Activated CD4-positive, CD25-positive, alpha-beta regulatory T cell treated with anti-CD3 and anti-CD28 coated beads, Interleukin-2, amount 50 U/mL, for 24 hours (primary cell): ENCODE data around the gene ABHD6.
"Not testable (repeated sequence)": the region's sequence is repeated elsewhere in the genome, so short reads cannot be mapped to it uniquely, and the experiment has no call there.

Experiments
- ATAC-seq, 2 donors: fragments of 150-1000 bp; cut with Tn5 transposase; one replicate each; pipeline ENCODE4 v1.10.0; 2021; ENCODE audit warnings: mild to moderate bottlenecking in 1 of 2, moderate library complexity in 1 of 2

The ABHD6 gene

GRCh38 chr3:58210761-58211460 lies 26.7 kb upstream of the ABHD6 start, which contains the start of gene DNASE1L3:
TSS of gene DNASE1L3 (minus strand) at chr3:58210972. CDS start at chr3:58210906, 66 bp downstream.
- no peak for ATAC-seq

- peak; percentile 94 to 95 for ATAC-seq
Observed at GRCh38 chr3:58214484-58215316, 22.9 kb upstream of the ABHD6 start.

GRCh38 chr3:58215317-58216025 lies 22.1 kb upstream of the ABHD6 start:
- no peak for ATAC-seq

DNA sequence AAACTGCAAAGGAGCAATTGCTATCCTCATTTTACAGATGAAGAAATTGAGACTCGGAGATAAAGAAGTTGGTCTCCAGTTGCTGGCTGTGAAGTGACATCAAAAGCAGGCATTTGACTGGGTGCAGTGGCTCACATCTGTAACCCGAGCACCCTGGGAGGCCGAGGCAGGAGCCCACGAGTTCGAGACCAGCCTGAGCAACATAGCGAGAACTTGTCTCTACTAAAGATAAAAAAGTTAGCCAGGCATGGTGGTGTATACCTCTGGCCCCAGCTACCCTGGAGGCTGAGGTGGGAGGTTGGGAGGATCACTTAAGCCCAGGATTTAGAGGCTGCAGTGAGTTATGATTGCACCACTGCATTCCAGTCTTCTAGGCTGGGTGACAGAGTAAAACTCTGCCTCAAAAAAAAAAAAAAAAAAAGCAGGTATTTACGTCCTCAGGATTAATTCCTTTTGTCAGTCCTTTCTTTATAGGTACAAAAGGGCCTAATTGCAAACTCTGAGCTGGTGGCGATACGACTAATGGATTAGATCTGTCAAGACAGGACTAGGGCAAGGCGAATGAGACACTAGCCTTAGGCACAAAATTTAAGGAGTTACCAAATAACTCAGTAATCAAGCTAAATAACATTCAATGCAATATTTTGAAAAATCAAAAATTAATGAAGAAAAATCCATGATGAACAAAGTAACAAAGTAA lies 20.9 kb upstream of the ABHD6 start:
- ATAC-seq, result no peak

GRCh38 chr3:58217209-58217811 lies 20.3 kb upstream of the ABHD6 start:
- peak; percentile 23 to 31 for ATAC-seq

DNA sequence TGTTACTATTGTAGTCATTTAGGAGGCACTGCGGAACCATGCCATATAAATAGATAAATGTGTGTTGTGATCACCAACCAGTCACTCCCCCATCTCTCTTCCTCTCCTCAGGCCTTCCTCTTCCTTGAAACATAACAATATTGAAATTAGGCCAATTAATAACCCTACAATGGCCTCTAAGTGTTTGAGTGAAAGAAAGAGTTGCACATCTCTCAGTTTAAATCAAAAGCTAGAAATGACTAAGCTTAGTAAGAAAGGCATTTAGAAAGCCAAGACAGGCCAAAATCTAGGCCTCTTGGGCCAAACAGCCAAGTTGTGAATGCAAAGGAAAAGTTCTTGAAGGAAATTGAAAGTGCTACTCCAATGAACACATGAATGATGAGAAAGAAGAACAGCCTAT lies 18.7 kb upstream of the ABHD6 start:
- no peak for ATAC-seq

DNA sequence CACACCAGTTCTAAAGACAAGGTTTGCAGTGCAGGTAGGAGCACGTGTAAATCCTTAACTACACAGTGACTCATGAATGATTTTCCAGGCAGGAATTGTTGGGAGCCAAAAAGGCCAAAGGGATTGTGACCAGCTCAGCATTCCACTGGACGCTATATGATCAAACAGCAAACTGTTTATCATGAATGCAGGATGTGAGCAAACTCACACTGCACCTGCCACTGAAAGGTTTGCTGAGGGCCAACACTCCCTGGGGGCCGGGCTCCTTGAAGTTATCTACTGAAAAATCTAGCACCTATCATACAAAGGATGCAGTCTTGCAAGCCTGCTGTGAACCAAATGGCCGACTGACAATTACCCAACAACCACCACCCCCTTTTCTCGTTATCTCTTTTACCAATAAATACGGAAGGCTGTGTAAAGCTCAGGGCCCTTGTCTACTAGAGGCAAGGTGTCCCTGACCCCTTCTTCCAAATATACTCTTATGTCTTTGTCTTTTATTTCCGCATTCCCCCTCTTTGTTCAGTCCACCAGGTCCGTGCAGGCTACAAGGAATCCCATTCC lies 15.3 kb upstream of the ABHD6 start:
- ATAC-seq, result no peak

GRCh38 chr3:58223855-58224254 lies 13.7 kb upstream of the ABHD6 start:
- no peak for ATAC-seq

GRCh38 chr3:58227933-58228332 lies 9.7 kb upstream of the ABHD6 start:
- not testable (repeated sequence) for ATAC-seq

GRCh38 chr3:58230876-58231552 lies 6.6 kb upstream of the ABHD6 start:
- no peak for ATAC-seq

DNA sequence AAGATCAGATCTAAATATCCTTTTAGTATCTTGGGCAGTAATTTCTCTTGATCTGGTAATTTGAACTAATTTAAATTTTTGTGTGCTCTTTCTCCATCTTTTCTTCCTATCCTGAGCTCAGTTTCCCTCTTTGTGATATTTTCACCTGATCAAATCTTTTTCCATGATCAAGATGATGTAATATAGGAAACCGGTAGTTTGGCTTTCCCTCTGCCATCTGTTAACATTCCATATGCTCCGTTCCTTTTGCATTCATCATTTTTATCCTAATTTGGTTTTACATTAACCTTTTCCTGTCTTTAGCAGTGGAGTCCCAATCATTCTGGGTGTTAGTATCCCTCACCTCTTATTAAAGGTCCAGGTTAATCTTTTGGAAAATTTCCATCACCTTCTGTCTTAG lies 5.9 kb upstream of the ABHD6 start:
- no peak for ATAC-seq

GRCh38 chr3:58234516-58234931 lies 3.1 kb upstream of the ABHD6 start:
- ATAC-seq, result no peak

- no peak for ATAC-seq
Observed at GRCh38 chr3:58235970-58236369, 1.6 kb upstream of the ABHD6 start.

- no peak for ATAC-seq
Observed at GRCh38 chr3:58236527-58237237, 910 bp upstream of the ABHD6 start.

DNA sequence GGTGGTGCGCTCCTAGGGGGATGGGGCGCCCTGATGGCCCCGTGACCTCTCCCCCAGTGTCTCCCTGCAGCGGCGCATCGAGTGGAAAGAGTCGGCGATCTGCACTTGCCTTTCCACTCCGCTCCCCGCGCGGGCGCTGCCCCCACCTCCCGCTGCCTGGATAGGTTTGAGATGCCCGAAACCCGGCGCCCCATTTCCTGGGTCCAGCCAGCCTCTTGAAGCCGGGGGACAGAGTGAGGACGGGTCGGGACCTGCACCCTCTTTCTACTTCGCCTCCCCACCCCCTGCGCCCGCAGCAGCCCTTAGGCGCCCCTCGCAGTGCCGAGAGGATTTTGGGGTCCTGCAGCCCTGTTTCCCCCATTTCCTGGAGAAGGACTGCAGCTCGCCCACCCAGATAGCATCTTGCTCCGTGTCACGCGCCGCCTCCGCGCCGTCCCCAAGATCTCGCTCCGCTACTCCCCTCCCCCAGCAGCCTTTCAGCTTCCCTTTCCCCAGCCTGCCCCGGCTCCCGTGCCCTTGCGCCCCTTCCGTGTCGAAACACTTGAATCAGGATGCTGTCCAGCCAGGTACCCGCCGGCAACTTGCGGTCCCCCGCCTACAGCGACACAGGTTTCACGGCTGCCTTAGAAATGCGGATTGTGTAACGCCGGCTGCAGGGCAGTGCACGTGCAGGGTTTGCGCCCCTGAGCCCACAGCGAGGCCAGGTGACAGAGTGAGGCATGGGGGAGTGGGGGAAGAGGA lies 519 bp downstream of the ABHD6 start:
- peak; percentile 52 to 55 for ATAC-seq

GRCh38 chr3:58238830-58239229 lies 1.2 kb downstream of the ABHD6 start:
- ATAC-seq, result no peak

DNA sequence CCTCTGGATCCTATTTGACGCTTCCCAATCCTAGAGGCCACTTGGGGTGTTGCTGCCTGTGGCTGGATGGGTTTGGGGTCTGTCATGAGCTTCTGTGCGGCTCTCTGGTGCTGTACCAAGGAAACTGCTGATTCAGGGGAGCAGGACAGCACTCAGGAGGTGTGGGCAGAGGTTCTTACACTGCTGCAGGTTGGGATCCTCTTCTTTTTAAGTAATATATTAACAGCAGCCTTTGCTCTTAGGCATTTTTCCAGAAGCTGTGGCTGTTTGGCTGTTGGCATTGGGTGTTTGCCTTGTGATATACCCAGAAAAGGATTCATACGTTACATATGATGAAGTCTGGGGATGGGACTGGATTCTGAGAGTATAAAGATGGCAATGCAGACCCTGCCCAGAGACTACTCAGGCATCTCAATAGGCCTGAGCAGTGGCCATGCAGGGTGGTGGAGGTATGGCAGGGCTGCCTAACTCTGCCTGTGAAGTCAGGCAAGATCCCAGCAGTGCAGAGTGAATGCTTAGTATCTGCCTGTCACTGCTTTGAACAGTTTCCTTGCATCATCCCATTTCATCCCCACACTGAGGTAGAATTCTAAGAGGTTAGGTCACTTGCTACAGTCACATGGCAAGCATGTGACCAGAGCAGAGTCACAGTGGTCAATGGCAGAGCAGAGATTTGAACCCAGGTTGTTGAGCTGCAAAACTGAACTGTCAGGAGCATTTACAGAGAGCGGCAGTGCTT lies 3.9 kb downstream of the ABHD6 start:
- no peak for ATAC-seq

GRCh38 chr3:58242340-58242739 lies 4.7 kb downstream of the ABHD6 start:
- ATAC-seq, result no peak

- ATAC-seq, result not testable (repeated sequence)
Observed at GRCh38 chr3:58242860-58243259, 5.3 kb downstream of the ABHD6 start.
